ENCODE measurements around the gene ZNF575.

ZNF575 gene

GRCh38 chr19:43581467-43581866 is 48.5 kb downstream of the ZNF575 start:
- H3K4me2 ChIP-seq (ENCODE audit: low read length) = no peak overlapping the region
- H3K27ac ChIP-seq = no peak overlapping the region
- H3K4me3 ChIP-seq (ENCODE audit: low read depth, low read length) = no peak overlapping the region
- no peaks in the 10 kb centered on the region for H3K79me2 ChIP-seq
- TF ChIP-seq CTCF (IDR thresholded peaks at IDR 0.05) = no peak
- H2AFZ ChIP-seq = no peak overlapping the region
- no peaks in the 10 kb centered on the region for H3K27me3 ChIP-seq (ENCODE audit: control insufficient read depth, insufficient read depth, low read length)
- H3K9me3 ChIP-seq (ENCODE audit: control insufficient read depth, low read length) = no peaks in the 10 kb centered on the region
- no peaks in the 10 kb centered on the region for H3K36me3 ChIP-seq (ENCODE audit: control insufficient read depth, insufficient read depth, low read length)
- H3K9ac ChIP-seq = no peak overlapping the region
- peaks cover 11% of the 10 kb centered on the region for H3K4me1 ChIP-seq

GRCh38 chr19:43582495-43582894 is 49.5 kb downstream of the ZNF575 start:
- Histone ChIP-seq H3K79me2 (no peaks in the 10 kb centered on the region), H3K9ac (no peak overlapping the region), H3K9me3 (ENCODE audit: control insufficient read depth, low read length) (no peaks in the 10 kb centered on the region), H3K4me2 (ENCODE audit: low read length) (no peak overlapping the region), H3K27me3 (ENCODE audit: control insufficient read depth, insufficient read depth, low read length) (no peaks in the 10 kb centered on the region), H3K4me1 (peaks cover 17% of the 10 kb centered on the region), H3K27ac (no peak overlapping the region), H2AFZ (no peak overlapping the region), H3K4me3 (ENCODE audit: low read depth, low read length) (no peak overlapping the region), H3K36me3 (ENCODE audit: control insufficient read depth, insufficient read depth, low read length) (no peaks in the 10 kb centered on the region)
- no peak for TF ChIP-seq CTCF (IDR thresholded peaks at IDR 0.05)

DNA sequence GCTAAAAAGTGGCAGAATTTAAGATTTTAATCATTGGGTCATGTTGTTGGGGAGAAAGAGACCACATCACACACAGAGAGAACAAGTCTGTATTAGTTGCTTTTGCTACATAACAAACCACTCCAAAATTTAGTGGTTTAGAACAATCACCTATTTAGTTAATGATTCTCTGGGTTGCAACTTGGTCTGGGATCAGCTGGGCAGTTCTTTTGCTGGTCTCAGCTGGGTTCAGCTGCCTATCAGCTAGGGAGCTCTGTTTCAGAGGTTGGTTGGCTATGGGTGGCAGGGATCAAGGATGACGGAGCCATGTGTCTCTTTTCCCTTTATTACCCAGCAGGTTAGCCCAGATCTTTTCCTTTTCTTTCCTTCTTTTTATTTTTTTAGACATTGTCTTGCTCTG is 51.5 kb downstream of the ZNF575 start:
- no peak overlapping the region for H3K27ac ChIP-seq
- no peak for TF ChIP-seq CTCF (IDR thresholded peaks at IDR 0.05)
- no peaks in the 10 kb centered on the region for H3K79me2 ChIP-seq
- no peak overlapping the region for H3K4me3 ChIP-seq (ENCODE audit: low read depth, low read length)
- H3K36me3 ChIP-seq (ENCODE audit: control insufficient read depth, insufficient read depth, low read length) = no peaks in the 10 kb centered on the region
- no peaks in the 10 kb centered on the region for H3K27me3 ChIP-seq (ENCODE audit: control insufficient read depth, insufficient read depth, low read length)
- peaks cover 17% of the 10 kb centered on the region for H3K4me1 ChIP-seq
- no peak overlapping the region for H3K4me2 ChIP-seq (ENCODE audit: low read length)
- H2AFZ ChIP-seq = no peak overlapping the region
- H3K9ac ChIP-seq = no peak overlapping the region
- no peaks in the 10 kb centered on the region for H3K9me3 ChIP-seq (ENCODE audit: control insufficient read depth, low read length)
